ENCODE data around the gene TBX19.

DNA sequence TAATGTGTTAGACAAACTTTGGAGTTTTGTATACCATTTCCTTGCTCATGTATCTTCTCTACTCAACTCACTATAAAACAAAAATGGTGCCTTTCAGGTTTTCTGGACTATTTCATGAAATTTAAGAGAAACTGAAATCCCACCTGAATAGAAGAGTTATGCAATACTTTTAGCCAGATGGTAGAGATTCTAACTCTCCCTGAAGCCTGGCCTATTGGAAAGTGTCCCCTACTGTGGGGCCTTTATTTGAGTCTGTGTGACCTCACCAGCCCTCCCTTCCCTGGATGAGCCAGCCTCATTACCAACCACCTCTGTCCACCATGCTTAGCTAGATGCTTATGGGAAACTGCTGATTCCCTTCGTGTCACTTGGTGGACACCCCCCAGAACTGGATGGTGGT, 35.5 kb downstream of the TBX19 start:
- TF ChIP-seq, protein P1, sequence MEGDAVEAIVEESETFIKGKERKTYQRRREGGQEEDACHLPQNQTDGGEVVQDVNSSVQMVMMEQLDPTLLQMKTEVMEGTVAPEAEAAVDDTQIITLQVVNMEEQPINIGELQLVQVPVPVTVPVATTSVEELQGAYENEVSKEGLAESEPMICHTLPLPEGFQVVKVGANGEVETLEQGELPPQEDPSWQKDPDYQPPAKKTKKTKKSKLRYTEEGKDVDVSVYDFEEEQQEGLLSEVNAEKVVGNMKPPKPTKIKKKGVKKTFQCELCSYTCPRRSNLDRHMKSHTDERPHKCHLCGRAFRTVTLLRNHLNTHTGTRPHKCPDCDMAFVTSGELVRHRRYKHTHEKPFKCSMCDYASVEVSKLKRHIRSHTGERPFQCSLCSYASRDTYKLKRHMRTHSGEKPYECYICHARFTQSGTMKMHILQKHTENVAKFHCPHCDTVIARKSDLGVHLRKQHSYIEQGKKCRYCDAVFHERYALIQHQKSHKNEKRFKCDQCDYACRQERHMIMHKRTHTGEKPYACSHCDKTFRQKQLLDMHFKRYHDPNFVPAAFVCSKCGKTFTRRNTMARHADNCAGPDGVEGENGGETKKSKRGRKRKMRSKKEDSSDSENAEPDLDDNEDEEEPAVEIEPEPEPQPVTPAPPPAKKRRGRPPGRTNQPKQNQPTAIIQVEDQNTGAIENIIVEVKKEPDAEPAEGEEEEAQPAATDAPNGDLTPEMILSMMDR (IDR thresholded peaks at IDR 0.05 in 4 of 5, conservative IDR thresholded peaks at IDR 0.05 in 1 of 5), result no peak
- TF ChIP-seq POLR2A (IDR thresholded peaks at IDR 0.05), result no peak
